ENCODE measurements around the gene TNS1.

DNA sequence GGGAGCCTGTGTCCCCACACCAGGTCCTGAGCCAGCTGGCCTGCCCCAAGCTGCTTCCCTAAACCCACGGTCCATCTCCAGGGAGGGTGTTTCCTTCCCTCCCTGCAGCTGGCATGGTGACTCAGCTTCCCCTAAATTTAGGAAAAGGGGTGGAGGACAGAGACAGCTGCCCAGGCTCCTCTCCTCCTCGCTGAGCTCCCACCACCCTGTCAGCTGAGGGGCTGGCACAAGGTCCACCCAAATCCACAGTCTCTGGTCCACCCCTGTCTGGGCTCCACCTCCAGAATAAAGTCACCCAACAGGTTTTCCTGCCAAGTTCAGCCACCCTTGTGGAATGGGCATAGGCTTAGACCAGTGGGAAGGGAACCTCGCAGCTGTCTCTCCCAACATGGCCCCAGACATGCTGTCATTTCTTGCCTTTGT lies 156.5 kb downstream of the TNS1 start:
- TF ChIP-seq, protein P1, sequence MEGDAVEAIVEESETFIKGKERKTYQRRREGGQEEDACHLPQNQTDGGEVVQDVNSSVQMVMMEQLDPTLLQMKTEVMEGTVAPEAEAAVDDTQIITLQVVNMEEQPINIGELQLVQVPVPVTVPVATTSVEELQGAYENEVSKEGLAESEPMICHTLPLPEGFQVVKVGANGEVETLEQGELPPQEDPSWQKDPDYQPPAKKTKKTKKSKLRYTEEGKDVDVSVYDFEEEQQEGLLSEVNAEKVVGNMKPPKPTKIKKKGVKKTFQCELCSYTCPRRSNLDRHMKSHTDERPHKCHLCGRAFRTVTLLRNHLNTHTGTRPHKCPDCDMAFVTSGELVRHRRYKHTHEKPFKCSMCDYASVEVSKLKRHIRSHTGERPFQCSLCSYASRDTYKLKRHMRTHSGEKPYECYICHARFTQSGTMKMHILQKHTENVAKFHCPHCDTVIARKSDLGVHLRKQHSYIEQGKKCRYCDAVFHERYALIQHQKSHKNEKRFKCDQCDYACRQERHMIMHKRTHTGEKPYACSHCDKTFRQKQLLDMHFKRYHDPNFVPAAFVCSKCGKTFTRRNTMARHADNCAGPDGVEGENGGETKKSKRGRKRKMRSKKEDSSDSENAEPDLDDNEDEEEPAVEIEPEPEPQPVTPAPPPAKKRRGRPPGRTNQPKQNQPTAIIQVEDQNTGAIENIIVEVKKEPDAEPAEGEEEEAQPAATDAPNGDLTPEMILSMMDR (IDR thresholded peaks at IDR 0.05), result no peak
- no peak for TF ChIP-seq POLR2A (IDR thresholded peaks at IDR 0.05)

Data from lower leg skin (tissue), 3 donors.